NB4 (cell line): ENCODE data around the gene TAF1A.

ENCODE experiments used
- CTCF ChIP-seq: IDR thresholded peaks from one replicate; pipeline ENCODE4 v1.5.1; 2012; ENCODE audit warnings: low read depth, low read length
- MAX ChIP-seq: IDR thresholded peaks from 2 replicates; pipeline ENCODE4 v1.6.1; 2011; ENCODE audit warnings: low read depth, low read length
- POLR2A ChIP-seq: IDR thresholded peaks from 2 replicates; pipeline ENCODE4 v1.6.1; 2011; ENCODE audit warnings: mild to moderate bottlenecking; ENCODE audit not compliant: insufficient read length; ENCODE audit errors: extremely low read depth

GRCh38 chr1:222629921-222630535 lies 40.3 kb upstream of the TAF1A start:
- TF ChIP-seq CTCF: no peak
- TF ChIP-seq MAX: no peak
- TF ChIP-seq POLR2A: no peak
